Measurements from ENCODE around the gene MRPL58.
"Not testable (repeated sequence)": the region's sequence is repeated elsewhere in the genome, so short reads cannot be mapped to it uniquely, and the experiment has no call there.

Gene MRPL58

GRCh38 chr17:75012346-75013091 lies at the start of gene MRPL58:
Gene MRPL58 (plus strand): TSS chr17:75012670. CDS start chr17:75012687, 17 bp downstream.
- peak; percentile 95 for DNase-seq (ENCODE audit: low read depth, low spot score)

- DNase-seq (ENCODE audit: low read depth, low spot score): no peak
Observed at GRCh38 chr17:74963656-74964055, 48.8 kb upstream of the MRPL58 start.

- no peak for DNase-seq (ENCODE audit: low read depth, low spot score)
Observed at GRCh38 chr17:74964246-74964761, 48.2 kb upstream of the MRPL58 start.

- DNase-seq (ENCODE audit: low read depth, low spot score): no peak
Observed at GRCh38 chr17:74964988-74965622, 47.4 kb upstream of the MRPL58 start.

GRCh38 chr17:74968361-74968780 lies 44.1 kb upstream of the MRPL58 start:
- DNase-seq (ENCODE audit: low read depth, low spot score): no peak

- not testable (repeated sequence) for DNase-seq (ENCODE audit: low read depth, low spot score)
Observed at GRCh38 chr17:74969501-74969900, 43.0 kb upstream of the MRPL58 start.

- DNase-seq (ENCODE audit: low read depth, low spot score): no peak
Observed at GRCh38 chr17:74970395-74970794, 42.1 kb upstream of the MRPL58 start.

GRCh38 chr17:74971069-74971841 lies 41.2 kb upstream of the MRPL58 start:
- DNase-seq (ENCODE audit: low read depth, low spot score): no peak

- DNase-seq (ENCODE audit: low read depth, low spot score): no peak
Observed at GRCh38 chr17:74971842-74972106, 40.7 kb upstream of the MRPL58 start.

GRCh38 chr17:74972107-74972972 lies 40.1 kb upstream of the MRPL58 start, which contains the start of gene HID1:
Gene HID1 (minus strand): TSS chr17:74972759. CDS start chr17:74972656, 103 bp downstream.
- peak; percentile 52 for DNase-seq (ENCODE audit: low read depth, low spot score)

GRCh38 chr17:74972973-74973328 lies 39.5 kb upstream of the MRPL58 start:
- no peak for DNase-seq (ENCODE audit: low read depth, low spot score)

- no peak for DNase-seq (ENCODE audit: low read depth, low spot score)
Observed at GRCh38 chr17:74975943-74976342, 36.5 kb upstream of the MRPL58 start.

GRCh38 chr17:74977802-74978201 lies 34.7 kb upstream of the MRPL58 start:
- no peak for DNase-seq (ENCODE audit: low read depth, low spot score)

- no peak for DNase-seq (ENCODE audit: low read depth, low spot score)
Observed at GRCh38 chr17:74978240-74978639, 34.2 kb upstream of the MRPL58 start.

GRCh38 chr17:74979408-74980146 lies 32.9 kb upstream of the MRPL58 start:
- no peak for DNase-seq (ENCODE audit: low read depth, low spot score)

- DNase-seq (ENCODE audit: low read depth, low spot score): no peak
Observed at GRCh38 chr17:74981318-74981978, 31.0 kb upstream of the MRPL58 start.

GRCh38 chr17:74981979-74982662 lies 30.3 kb upstream of the MRPL58 start:
- peak; percentile 80 for DNase-seq (ENCODE audit: low read depth, low spot score)

GRCh38 chr17:74982663-74983313 lies 29.7 kb upstream of the MRPL58 start:
- peak; percentile 32 for DNase-seq (ENCODE audit: low read depth, low spot score)

- DNase-seq (ENCODE audit: low read depth, low spot score): no peak
Observed at GRCh38 chr17:74986206-74986576, 26.3 kb upstream of the MRPL58 start.

All from astrocyte of the hippocampus (primary cell).